Mammary epithelial cell (primary cell): ENCODE results near the gene ATP8A2.

ENCODE experiments used
- EZH2 ChIP-seq: IDR thresholded peaks from 2 replicates; pipeline ENCODE4 v1.6.1; 2012; ENCODE audit warnings: low read length, inconsistent platforms, borderline replicate concordance
- TF ChIP-seq, protein P1 (sequence below), 2 donors: IDR thresholded peaks in 1 of 2; conservative IDR thresholded peaks in 1 of 2; 2 replicates each; pipeline ENCODE4 v1.5.1; 2011 to 2012; ENCODE audit warnings: inconsistent platforms in 2 of 2, low read length in 2 of 2, mild to moderate bottlenecking in 2 of 2, control low read depth in 1 of 2, low read depth in 1 of 2; ENCODE audit not compliant: insufficient read depth in 1 of 2; ENCODE audit errors: extremely low read depth in 1 of 2

DNA sequence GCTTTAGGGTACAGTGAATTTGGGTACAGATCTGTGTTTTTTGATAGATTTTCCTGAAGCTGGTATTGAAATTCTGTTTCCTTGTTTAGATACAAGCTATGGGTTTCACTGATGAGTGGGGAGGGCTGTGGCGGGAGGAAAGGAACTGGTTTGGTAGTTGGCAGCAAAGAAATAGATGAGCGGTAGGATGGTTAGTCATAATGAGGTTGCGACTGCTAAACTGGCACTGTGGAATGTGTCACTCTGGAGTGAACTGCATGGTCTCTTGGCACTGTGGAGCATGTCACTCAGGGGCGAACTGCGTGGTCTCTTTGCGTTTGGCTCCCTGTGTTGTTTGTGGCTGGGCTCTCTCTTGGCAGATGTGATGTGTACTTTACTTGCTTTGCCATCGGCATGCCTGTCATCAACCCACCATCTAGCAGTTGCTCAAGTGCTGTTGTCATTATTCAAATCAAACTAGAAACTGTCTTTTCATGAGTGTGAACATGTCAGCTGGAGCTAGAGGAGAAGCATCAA, 82.1 kb downstream of the ATP8A2 start:
- TF ChIP-seq, protein P1, sequence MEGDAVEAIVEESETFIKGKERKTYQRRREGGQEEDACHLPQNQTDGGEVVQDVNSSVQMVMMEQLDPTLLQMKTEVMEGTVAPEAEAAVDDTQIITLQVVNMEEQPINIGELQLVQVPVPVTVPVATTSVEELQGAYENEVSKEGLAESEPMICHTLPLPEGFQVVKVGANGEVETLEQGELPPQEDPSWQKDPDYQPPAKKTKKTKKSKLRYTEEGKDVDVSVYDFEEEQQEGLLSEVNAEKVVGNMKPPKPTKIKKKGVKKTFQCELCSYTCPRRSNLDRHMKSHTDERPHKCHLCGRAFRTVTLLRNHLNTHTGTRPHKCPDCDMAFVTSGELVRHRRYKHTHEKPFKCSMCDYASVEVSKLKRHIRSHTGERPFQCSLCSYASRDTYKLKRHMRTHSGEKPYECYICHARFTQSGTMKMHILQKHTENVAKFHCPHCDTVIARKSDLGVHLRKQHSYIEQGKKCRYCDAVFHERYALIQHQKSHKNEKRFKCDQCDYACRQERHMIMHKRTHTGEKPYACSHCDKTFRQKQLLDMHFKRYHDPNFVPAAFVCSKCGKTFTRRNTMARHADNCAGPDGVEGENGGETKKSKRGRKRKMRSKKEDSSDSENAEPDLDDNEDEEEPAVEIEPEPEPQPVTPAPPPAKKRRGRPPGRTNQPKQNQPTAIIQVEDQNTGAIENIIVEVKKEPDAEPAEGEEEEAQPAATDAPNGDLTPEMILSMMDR (conservative IDR thresholded peaks at IDR 0.05 in 1 of 2, IDR thresholded peaks at IDR 0.05 in 1 of 2; ENCODE audit: extremely low read depth in 1 of 2, insufficient read depth in 1 of 2, low read depth in 1 of 2, low read length in 2 of 2): no peak
- no peak for TF ChIP-seq EZH2
